ENCODE results near the gene RNU5D-1. TPM values are rescaled to one million over a fixed set of nuclear protein-coding genes. Genes with fewer than 3 reads are reported as not detected.
"Not testable (repeated sequence)": the region's sequence is repeated elsewhere in the genome, so short reads cannot be mapped to it uniquely, and the experiment has no call there.

The RNU5D-1 gene
- total RNA-seq, 2 donors from 2014 or later: not detected

DNA sequence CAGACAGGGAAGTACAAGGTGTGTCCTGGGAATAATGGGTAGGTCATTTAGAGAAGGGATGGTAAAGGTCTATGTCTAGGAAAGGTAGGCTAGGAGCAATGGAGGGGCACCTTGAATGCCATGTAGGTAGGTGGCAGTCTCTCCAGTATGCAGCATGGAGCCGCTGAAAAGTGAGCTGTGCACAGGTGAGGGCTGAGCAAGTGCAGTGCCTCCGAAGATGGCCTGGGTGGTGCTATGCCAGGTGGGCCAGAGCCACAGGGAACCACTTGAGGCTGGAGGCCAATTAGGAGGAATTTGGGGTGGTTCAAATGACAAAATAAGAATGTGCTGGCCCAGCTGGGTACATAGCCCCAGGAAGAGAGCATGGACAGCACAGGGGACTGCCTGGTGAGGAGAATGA, 25.0 kb downstream of the RNU5D-1 start:
- no peaks in the 10 kb centered on the region for H3K36me3 ChIP-seq
- no peak overlapping the region for H3K9ac ChIP-seq (ENCODE audit: low read depth in 2 of 2, low read length in 2 of 2)
- DNase-seq: no peak
- intact Hi-C loops (cut with DNase I): no loop called here
- TF ChIP-seq, protein P1, sequence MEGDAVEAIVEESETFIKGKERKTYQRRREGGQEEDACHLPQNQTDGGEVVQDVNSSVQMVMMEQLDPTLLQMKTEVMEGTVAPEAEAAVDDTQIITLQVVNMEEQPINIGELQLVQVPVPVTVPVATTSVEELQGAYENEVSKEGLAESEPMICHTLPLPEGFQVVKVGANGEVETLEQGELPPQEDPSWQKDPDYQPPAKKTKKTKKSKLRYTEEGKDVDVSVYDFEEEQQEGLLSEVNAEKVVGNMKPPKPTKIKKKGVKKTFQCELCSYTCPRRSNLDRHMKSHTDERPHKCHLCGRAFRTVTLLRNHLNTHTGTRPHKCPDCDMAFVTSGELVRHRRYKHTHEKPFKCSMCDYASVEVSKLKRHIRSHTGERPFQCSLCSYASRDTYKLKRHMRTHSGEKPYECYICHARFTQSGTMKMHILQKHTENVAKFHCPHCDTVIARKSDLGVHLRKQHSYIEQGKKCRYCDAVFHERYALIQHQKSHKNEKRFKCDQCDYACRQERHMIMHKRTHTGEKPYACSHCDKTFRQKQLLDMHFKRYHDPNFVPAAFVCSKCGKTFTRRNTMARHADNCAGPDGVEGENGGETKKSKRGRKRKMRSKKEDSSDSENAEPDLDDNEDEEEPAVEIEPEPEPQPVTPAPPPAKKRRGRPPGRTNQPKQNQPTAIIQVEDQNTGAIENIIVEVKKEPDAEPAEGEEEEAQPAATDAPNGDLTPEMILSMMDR (IDR thresholded peaks at IDR 0.05): no peak
- no peaks in the 10 kb centered on the region for H3K9me3 ChIP-seq
- H3K27me3 ChIP-seq: no peaks in the 10 kb centered on the region
- no peak overlapping the region for H3K27ac ChIP-seq
- H3K4me1 ChIP-seq: no peaks in the 10 kb centered on the region
- H3K4me3 ChIP-seq: no peak overlapping the region

DNA sequence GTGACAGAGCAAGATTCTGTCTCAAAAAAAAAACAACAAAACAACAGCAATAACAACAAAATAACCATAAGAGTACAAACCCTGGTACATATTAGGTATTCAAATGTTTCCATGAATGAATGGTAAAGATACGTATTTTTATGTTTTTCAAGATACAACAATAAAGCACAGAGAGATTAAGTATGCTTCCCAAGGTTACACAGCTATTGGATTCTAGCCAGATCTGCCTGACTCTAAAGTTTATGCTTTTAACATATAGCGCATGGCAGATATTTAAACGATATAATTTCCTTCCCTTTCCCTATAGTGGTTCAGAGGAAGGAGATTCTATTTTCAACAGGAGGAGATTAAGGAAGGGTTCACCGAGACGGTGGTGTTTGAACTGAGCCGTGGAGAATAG, 25.5 kb downstream of the RNU5D-1 start:
- Histone ChIP-seq H3K27me3 (no peaks in the 10 kb centered on the region), H3K9ac (ENCODE audit: low read depth in 2 of 2, low read length in 2 of 2) (no peak overlapping the region), H3K4me1 (no peaks in the 10 kb centered on the region), H3K4me3 (no peak overlapping the region), H3K36me3 (no peaks in the 10 kb centered on the region), H3K9me3 (no peaks in the 10 kb centered on the region), H3K27ac (no peak overlapping the region)
- intact Hi-C loops (cut with DNase I): no loop called here
- no peak for DNase-seq
- TF ChIP-seq, protein P1 (IDR thresholded peaks at IDR 0.05): no peak

DNA sequence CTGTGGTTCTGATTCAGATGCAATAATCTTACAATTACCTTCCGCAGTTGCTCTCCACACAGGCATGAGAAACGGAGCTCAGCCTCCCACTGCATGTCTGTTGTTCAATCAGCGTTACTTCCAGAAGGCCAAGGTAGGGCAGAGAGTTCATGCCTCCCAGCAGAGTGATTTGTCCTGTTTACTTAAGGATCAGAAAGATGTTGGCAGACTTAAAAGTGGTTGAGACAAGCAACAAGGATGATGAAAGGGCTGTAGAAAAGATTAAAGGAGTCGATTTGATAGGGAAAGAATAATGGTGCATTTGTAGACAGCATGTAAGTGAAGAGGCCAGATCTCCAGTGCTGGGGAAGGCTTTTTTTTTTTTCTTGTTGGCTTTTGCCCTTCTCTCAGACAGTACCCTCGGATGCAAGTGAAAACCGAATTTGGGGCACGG, 29.8 kb downstream of the RNU5D-1 start:
- H3K4me3 ChIP-seq: no peak overlapping the region
- TF ChIP-seq, protein P1 (IDR thresholded peaks at IDR 0.05): no peak
- no peak overlapping the region for H3K9ac ChIP-seq (ENCODE audit: low read depth in 2 of 2, low read length in 2 of 2)
- H3K36me3 ChIP-seq: no peaks in the 10 kb centered on the region
- no peak overlapping the region for H3K27ac ChIP-seq
- intact Hi-C loops (cut with DNase I): no loop called here
- DNase-seq: no peak
- H3K9me3 ChIP-seq: no peaks in the 10 kb centered on the region
- H3K27me3 ChIP-seq: no peaks in the 10 kb centered on the region
- no peaks in the 10 kb centered on the region for H3K4me1 ChIP-seq

DNA sequence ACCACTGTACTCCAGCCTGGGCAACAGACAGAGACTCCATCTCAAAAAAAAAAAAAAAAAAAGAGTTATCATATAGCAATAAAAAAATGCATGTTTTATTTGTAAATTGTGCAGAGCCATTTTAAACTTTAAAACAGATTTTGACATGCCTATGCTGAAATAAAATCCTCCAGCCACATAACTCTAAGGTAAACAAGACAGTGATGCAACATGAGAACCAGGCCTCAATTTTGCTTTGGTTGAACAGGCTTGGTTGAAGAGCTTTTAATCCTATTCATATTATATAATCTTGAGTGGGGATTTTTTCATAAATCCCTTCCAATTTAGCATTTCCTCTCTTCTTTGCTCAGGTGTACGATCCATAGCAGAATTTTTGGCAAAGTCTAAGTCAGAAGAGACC, 30.4 kb downstream of the RNU5D-1 start:
- TF ChIP-seq, protein P1 (IDR thresholded peaks at IDR 0.05): no peak
- H3K36me3 ChIP-seq: no peaks in the 10 kb centered on the region
- intact Hi-C loops (cut with DNase I): no loop called here

DNA sequence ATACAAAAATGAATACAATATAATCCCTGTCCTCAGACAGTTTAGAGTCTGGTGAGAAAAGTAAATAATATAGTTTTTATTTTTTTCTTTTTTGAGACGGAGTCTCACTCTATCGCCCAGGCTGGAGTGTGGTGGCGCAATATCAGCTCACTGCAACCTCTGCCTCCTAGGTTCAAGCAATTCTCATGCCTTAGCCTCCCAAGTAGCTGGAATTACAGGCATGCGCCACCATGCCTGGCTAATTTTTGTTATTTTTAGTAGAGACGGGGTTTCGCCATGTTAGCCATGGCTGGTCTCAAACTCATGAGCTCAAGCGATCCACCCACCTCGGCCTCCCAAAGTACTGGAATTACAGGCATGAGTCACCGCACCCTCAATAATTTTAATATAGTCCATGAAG, 31.6 kb downstream of the RNU5D-1 start:
- H3K9ac ChIP-seq (ENCODE audit: low read depth in 2 of 2, low read length in 2 of 2); H3K9me3 ChIP-seq; H3K27ac ChIP-seq; H3K4me1 ChIP-seq; intact Hi-C loops (cut with DNase I); H3K4me3 ChIP-seq; H3K36me3 ChIP-seq; H3K27me3 ChIP-seq; DNase-seq: not testable (repeated sequence)

More for the DNA sequence above, 30.4 kb downstream of the RNU5D-1 start:
- DNase-seq: no peak
- no peaks in the 10 kb centered on the region for H3K4me1 ChIP-seq
- H3K4me3 ChIP-seq: no peak overlapping the region
- H3K27ac ChIP-seq: no peak overlapping the region
- H3K27me3 ChIP-seq: no peaks in the 10 kb centered on the region
- no peaks in the 10 kb centered on the region for H3K9me3 ChIP-seq
- no peak overlapping the region for H3K9ac ChIP-seq (ENCODE audit: low read depth in 2 of 2, low read length in 2 of 2)

DNA sequence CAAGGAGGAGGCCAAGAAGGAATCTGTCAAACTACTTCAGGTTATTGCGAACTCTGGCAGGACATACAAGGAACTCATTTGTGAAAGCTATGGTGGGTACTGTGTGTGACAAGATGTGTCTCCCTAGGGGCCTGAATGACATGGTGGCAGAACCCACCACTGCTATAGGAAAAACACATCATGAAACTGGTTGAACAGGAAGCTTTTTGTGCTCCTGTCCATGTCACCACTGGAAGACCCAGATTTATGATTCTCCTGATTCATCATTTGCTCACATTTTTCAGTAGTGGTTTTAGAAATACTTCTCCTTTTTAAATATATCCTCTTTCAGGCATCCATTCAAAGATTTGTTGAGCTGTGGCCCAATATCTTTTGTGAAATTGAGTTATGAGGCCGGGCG, 32.8 kb downstream of the RNU5D-1 start:
- Histone ChIP-seq H3K9ac (ENCODE audit: low read depth in 2 of 2, low read length in 2 of 2) (no peak overlapping the region), H3K4me3 (no peak overlapping the region), H3K27ac (no peak overlapping the region), H3K36me3 (no peaks in the 10 kb centered on the region), H3K9me3 (no peaks in the 10 kb centered on the region), H3K4me1 (no peaks in the 10 kb centered on the region), H3K27me3 (no peaks in the 10 kb centered on the region)
- intact Hi-C loops (cut with DNase I): no loop called here
- DNase-seq: no peak
- TF ChIP-seq, protein P1 (IDR thresholded peaks at IDR 0.05): no peak
